Fibroblast of lung (primary cell): ENCODE results near the gene CST3.

Experiments used
- EZH2 ChIP-seq: IDR thresholded peaks from 2 replicates; pipeline ENCODE4 v1.5.1; 2012; ENCODE audit warnings: low read length, control low read depth, mild to moderate bottlenecking; ENCODE audit errors: missing control alignments
- TF ChIP-seq, protein P1 (sequence below), 2 donors: IDR thresholded peaks in 1 of 2; conservative IDR thresholded peaks in 1 of 2; 1 replicate in 1 of 2; 2 replicates in 1 of 2; pipeline ENCODE4 v1.5.1; 2011 to 2012; ENCODE audit warnings: low read length in 2 of 2, control low read depth in 1 of 2, inconsistent platforms in 1 of 2, low read depth in 1 of 2, mild to moderate bottlenecking in 1 of 2

DNA sequence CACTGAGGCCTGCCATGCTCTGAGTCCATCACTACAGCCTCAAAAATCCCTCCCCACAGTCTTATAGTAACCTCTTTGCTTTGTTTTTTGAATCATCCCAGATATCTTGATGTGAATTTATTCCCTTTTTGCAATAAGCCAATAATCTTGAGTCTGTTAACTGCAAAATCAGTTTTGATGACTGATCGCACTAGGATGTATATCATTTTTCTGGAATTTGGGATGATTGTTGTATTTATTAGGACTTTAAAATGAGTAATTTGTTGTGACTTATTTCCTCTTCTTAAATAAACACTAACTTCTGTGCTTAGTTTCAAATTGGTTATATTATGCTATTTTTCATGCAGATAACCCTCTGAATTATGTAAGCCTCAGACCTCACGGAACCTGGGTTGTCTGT is 45.5 kb upstream of the CST3 start:
- TF ChIP-seq, protein P1, sequence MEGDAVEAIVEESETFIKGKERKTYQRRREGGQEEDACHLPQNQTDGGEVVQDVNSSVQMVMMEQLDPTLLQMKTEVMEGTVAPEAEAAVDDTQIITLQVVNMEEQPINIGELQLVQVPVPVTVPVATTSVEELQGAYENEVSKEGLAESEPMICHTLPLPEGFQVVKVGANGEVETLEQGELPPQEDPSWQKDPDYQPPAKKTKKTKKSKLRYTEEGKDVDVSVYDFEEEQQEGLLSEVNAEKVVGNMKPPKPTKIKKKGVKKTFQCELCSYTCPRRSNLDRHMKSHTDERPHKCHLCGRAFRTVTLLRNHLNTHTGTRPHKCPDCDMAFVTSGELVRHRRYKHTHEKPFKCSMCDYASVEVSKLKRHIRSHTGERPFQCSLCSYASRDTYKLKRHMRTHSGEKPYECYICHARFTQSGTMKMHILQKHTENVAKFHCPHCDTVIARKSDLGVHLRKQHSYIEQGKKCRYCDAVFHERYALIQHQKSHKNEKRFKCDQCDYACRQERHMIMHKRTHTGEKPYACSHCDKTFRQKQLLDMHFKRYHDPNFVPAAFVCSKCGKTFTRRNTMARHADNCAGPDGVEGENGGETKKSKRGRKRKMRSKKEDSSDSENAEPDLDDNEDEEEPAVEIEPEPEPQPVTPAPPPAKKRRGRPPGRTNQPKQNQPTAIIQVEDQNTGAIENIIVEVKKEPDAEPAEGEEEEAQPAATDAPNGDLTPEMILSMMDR (conservative IDR thresholded peaks at IDR 0.05 in 1 of 2, IDR thresholded peaks at IDR 0.05 in 1 of 2; ENCODE audit: low read depth in 1 of 2, low read length in 2 of 2): no peak
- no peak for TF ChIP-seq EZH2
